GM21526 (cell line): ENCODE measurements around the gene CTCF.
"Not testable (repeated sequence)": the region's sequence is repeated elsewhere in the genome, so short reads cannot be mapped to it uniquely, and the experiment has no call there.

Experiments
- ATAC-seq: cut with Tn5 transposase; IDR thresholded peaks from one replicate; pipeline ENCODE4 v1.9.1; 2021; ENCODE audit warnings: moderate library complexity; ENCODE audit not compliant: unreplicated experiment, low FRiP score

The CTCF gene, protein sequence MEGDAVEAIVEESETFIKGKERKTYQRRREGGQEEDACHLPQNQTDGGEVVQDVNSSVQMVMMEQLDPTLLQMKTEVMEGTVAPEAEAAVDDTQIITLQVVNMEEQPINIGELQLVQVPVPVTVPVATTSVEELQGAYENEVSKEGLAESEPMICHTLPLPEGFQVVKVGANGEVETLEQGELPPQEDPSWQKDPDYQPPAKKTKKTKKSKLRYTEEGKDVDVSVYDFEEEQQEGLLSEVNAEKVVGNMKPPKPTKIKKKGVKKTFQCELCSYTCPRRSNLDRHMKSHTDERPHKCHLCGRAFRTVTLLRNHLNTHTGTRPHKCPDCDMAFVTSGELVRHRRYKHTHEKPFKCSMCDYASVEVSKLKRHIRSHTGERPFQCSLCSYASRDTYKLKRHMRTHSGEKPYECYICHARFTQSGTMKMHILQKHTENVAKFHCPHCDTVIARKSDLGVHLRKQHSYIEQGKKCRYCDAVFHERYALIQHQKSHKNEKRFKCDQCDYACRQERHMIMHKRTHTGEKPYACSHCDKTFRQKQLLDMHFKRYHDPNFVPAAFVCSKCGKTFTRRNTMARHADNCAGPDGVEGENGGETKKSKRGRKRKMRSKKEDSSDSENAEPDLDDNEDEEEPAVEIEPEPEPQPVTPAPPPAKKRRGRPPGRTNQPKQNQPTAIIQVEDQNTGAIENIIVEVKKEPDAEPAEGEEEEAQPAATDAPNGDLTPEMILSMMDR

DNA sequence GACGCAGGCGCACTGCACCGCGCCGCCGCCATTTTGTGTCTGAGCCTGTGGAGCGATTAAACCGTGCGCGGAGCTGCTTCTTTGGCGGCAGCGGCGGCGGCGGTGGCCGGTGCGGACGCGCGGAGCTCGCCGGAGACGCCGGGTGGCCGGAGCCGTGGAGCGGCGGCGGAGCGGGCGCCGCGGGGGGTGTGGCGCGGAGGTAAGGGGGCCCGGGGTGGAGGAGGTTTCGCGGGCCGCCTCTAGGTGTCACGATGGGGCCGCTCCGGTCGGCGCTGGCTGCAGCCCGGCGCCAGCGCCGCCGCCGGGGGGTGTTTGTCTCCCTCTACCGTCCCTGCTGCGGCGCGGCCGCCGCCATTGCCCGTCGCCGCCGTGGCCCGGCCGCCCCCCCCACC is at the start of gene CTCF:
CTCF (plus strand) TSS at position 1 of the 392 bp plus-strand sequence. CDS start 48,307 bp downstream, outside the sequence.
- ATAC-seq: peak; percentile 42

DNA sequence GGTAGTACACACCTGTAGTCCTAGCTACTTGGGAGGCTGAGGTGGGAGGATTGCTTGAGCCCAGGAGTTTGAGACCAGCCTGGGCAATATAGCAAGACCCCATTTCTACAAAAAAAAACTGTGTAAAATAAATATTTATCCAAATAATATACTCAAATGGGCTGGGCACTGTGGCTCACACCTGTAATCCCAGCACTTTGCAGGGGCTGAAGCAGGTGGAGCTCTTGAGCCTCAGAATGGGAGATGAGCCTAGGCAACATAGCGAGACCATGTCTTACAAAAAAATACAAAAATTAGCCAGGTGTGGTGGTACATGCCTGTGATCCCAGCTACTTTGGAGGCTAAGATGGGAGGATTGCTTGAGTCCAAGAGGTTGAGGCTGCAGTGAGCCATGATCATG is 48.4 kb upstream of the CTCF start:
- not testable (repeated sequence) for ATAC-seq

DNA sequence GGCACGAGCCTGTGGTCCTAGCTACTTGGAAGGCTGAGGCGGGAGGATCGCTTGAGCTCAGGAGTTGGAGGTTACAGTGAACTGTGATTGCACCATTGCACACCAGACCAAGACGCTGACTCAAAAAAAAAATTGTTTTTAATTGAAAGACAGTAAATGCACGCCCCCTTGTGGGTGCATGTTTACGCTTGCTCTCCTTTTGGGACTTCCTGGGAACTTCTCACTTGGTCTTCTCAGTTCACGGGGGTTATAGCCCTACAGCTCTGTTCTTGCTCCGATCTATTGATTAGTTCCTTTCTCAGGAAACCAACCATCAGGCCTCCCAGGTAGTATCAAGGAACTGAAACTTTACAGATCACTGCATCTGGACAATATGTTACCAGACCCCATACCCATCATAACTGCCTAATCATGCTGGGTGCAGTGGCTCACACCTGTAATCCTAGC is 47.9 kb upstream of the CTCF start:
- no peak for ATAC-seq

DNA sequence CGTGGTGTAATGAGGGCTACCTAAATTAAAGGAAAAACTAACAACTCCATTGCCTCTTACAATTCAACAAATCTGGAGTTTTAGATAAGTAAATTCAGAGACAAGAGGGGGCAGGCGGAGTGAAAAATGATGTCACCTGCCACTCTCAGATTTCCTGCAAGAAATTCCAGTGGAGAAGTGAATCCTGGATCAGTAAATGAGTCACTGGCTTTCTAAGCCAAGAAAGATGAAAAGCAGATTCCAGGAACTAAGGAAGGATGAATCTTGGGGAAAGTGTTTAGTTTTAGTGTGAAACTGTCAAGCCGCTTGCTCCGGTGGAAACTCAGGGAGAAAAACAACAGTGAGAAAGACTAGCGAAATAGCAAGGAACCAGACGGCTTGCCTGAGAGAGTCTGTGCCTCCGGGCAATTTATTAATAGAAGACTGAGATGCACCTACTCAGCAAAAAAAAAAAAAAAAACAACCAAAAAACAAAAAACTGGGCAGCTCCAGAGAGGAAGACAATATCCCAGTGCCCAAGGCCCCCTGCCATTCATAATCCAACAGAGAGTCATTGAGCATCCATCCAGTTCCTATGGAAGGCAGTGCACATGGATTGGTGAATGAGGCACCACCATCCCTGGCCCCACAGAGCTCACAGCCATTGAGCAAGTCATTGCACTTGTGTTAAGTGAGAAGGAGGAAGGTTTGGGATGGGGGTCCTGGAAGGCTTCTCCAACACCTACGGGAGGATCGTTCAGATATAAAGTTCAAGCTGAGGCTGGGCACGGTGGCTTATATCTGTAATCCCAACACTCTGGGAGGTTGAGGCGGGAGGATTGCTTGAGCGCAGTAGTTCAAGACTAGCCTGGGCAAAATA is 45.8 kb upstream of the CTCF start:
- no peak for ATAC-seq

DNA sequence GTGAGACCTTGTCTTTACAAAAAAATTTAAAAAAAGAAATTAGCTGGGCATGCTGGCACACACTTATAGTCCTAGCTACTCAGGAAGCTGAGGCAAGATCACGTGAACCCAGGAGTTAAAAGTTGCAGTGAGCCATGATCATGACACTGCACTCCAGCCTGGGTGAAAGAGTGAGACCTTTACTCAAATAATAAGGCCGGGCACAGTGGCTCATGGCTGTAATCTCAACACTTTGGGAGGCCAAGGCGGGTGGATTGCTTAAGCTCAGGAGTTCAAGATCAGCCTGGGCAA is 45.2 kb upstream of the CTCF start:
- no peak for ATAC-seq

DNA sequence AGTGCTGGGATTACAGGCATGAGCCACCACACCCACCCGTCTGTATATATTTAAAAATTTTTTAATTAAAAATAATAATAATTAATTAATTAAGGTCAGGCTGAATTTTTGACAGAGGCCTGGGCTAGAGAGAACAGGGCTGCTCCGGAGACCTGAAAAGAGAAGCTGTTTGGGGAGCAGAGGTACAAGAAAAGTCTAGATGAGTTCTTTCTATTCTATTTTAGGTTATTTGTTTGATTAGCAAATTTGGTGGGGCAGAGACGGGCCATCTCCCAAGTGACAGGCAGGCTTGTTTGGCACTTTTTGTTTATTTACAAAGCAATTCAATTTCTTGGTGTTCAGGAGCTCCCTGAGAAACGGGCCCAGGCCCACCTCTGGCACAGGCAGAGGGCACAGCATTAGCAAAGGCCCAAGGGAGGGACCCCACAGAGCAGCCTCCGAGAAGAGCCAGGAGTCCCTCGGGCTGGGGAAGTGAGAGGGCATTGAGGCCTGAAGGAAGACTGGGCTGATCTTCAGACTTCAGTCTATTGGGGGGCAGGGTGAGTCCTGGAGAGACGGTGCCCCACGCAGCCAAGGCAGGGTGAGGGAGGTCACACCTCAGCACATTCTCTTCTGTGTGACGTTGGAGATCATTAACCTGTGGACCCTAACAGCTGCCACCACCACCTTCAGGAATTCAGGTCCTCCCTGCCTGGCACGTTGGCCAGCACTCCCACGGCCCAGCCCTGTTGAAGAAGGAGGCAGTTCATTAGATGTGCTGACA is 44.5 kb upstream of the CTCF start:
- no peak for ATAC-seq

DNA sequence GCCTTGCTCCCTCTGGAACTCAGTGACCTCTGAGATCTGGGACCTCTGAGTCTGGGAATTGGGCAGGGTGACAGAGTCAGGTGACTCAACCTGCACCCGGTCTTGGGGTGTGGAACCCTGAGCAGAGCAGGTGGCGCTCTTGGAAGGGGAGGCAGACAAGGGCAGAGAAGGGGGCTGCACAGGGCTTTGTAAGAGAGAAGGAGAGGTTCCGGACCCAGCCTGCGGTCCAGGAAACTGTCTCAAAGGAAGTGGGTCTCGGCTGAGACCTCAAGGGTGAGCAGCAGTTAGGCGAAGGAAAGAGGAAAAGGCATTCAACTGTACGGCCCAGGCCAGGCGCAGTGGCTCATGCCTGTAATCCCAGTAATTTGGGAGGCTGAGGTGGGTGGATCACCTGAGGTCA is 43.6 kb upstream of the CTCF start:
- ATAC-seq: no peak

DNA sequence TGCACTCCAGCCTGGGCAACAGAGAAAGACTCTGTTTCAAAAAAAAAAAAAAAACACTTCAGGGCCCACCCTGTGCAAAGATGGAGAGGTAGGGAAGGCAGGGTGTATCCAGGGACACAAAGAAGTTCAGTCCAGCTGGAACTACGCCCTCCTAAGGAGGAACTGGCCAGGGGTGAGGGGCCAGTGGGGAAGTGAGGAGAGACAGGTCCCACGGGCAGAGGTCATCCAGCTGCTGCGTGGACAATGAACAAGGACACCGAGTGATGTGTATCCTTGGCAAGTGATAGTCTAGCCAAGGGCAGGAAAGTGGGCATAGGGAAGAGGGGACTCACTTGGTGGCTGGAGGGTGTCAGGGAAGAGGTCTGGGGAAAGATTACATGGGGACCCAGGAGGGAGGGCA is 43.1 kb upstream of the CTCF start:
- no peak for ATAC-seq

DNA sequence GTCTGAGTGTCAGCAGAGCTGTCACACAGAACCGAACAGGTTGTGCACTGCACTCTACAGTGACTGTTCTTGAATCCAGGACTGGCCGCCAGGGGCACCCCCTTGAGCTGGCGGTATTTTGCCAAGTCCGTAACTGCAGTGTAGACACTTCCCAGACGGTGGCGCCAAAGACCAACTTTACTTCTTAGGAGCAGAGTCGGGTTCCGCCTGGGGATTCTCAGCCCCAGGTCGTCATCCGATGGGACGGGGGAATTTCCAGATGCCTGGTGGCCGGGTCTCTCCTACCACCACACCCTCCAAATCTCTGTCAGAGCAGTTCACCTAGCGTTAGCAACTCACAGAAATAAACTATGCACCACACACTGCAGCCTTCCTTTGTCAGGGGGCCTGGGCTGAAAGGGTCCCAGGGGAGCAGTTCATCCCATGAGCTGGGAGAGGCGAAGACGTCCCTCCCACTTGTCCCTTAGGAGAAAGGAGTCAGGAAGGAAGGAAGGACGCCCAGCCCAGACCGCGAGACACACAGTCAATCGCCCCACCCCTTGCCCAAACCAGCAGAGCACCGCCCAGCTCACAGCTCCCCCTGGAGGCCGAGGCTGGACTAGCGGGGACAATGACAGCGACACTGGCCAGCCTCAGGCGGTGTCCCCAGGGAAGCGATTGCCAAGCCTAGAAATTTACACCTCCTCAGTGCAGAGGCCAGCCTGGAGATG is 41.1 kb upstream of the CTCF start:
- ATAC-seq: peak; percentile 62

DNA sequence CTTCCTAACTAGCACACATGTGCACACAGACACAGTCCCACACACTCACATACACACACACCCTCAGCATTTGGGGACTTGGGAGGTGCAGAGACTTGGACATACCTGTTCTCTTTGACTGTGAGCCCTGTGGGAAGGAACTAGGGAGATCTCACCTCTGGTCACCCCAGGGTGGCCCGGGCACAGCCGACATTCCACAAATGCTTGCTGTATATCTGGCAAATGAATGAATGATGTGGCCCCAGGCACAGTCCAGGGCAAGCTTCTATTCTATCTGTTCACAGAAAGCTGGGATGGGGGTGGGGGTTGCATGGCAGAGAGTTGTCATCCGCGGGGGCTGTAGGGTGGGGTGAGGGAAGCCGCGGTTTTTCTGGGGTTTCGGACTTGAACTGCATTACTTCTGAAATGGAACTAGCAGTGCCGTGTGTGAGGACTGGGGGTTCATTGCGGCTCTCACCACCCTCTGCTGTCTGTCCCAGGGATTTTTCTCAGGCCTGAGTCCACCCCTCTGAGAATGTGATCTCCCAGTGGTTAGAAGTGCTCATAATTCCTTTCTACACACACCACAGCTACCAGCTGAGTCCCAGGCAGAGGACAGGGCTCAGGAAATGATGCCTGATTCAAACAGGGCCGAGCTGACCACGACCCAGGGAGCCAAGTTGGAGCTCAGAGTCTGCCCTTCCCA is 37.0 kb upstream of the CTCF start:
- ATAC-seq: no peak

DNA sequence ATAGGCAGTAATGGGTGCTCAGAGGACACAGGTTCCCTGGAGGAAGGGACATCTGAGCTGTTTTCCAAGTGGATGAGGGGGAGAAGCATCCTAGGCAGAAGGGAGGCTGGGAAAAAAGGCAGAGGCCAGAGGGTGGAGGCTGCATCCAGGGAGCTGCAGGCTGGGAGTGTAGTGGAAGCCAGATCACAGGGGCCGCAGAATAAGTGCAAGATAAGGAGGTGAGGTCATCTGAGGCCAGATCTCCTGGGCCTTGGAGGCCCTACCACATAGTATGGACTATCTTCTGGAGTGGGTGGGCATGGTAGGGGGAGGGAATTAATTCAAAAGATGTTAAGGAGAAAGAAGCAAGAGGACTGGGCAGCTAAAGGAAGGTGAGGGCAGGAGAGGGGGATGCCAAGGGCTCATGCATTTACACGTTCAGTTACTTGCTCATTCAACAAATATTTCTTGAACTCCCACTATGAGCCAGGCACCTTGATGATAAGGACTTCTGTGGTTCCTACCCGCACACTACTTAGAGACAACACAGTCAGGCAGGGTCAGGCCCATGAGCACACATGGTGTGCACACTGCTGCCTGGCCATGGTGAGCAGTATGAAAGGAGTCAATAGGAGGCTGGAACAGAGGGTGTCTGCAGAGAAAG is 36.1 kb upstream of the CTCF start:
- no peak for ATAC-seq

DNA sequence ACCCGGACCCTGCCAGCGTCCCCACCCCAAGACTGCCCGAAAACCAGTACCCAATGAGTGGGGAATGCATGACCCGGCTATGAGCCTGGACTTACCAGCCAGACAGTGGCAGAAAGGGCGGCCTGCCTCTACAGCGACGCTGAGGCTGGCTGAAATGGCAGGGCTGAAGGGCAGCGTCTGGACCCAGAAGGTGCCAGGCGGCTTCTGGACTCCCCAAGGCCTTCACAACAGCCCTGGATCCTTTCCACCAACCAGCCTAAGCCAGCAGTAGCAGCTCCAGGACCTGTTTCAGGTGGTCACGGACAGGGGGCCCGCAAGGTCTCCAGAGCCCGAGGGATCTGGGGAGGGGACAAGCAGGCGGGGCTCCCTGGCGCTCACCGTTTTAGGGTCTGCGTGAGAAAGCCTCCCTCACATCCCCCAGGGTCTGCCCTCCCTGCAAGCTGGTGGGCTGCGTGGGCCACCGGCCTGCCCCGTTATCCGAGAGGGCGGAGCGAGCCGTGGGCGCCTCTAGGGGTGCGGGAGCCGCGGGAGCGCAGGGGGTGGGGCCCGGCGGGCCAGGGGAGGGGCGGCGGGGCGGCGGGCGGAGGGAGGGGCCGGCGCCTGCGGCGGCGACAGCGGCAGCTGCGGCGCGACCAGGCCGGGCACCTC is 34.0 kb upstream of the CTCF start, which contains the start of gene RIPOR1:
RIPOR1 (plus strand) TSS at position 608 of the 648 bp plus-strand sequence. CDS start 9,618 bp downstream, outside the sequence.
- no peak for ATAC-seq

DNA sequence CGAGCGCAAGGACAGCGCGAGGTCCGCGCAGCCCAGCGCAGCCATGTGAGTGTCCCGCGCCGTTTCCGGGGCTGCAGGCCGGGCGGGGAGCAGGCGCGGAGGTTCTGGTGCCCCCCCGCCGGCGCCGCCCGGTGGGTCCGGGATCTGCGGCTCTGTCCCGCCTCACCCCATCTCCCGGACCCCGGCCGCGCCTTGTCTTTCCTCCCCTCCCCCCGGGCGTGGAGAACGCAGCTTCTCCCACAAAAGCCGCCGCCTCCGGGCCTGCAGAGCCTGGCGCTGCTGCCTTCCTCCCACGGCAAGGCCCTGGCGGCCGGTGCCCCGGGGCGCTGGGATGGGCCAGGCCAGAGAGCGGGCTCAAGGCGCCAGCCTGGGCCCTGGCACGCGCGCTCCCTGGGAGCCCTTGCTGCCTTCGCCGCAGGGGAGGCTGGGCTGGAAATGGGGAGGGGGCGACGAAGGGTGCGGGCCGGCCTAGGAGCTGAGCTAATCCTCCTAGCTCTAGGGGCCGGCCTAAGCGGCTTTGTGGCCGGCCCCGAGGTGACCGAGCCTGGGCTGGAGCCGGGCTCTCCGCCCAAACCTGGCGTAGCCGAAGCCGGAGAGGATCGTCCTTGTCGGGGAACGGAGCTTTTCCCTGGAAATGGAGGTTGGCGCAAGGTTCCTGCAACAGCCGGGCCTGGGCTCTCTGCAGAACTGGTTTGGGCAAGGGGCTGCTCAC is 33.3 kb upstream of the CTCF start:
- ATAC-seq: no peak

DNA sequence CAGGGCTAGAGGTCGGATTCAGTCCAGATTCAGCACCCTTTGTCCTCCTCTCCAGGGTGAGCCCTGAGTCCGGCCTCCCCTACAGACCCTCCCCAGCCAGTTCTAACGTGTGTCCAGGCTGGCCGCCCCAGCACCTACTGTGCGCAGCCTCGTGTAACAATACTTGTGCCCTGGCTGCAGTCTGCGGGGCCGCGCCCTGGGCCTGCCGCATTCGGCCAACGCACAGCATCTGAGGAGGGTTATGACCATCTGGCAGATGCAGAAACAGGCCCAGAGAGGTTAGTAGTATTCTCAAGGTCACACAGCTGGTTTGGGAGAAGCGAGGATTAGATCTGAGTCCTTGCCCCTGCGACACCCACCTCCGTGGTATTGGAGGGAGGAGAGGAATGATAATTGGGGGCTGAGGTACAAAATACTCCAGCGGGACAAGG is 32.7 kb upstream of the CTCF start:
- ATAC-seq: no peak

DNA sequence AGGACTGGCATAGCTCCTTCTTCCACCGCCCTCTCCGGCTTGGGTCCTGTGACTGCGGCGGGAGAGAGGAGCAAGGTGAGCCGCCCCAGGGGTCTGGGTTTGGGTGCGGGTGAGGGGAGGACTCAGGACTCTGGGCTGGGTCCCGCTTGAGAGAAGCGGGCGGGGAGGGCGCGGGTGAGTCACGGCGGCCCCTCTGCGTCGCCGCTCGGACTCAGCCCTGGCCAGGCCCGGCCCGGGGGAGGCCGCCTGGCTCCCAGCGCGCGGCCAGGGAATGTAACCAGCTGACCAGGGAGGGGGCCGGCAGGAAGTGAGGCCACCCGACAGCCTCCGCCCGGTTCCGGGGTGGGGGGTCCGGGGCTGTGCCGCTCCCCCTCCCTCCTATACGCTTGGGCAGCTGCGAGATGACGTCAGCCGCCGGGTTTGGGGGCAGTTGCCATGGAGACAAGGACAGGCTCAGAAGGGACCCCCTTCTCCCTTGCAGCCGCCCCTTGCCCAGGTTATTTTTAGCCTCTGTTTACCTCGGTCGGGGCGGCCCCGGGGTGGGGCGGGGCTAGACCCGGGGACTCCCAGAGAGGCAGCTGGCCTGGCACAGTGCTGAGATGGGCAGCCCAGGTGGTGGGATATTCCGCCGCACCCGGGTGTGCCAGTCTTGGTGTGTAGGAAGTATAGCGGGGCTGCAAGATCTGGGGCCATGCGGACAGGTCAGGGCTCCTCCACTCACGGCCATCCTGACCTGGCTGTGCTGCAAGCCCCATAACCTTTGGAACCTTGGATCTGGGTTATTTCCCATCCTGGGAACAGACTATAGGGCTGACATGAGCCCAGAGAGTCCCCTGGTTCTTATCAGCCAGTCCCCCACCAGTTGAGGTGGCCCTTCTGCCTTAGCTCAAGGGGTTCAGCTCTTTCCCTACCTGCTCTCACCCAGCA is 32.0 kb upstream of the CTCF start:
- ATAC-seq: no peak

DNA sequence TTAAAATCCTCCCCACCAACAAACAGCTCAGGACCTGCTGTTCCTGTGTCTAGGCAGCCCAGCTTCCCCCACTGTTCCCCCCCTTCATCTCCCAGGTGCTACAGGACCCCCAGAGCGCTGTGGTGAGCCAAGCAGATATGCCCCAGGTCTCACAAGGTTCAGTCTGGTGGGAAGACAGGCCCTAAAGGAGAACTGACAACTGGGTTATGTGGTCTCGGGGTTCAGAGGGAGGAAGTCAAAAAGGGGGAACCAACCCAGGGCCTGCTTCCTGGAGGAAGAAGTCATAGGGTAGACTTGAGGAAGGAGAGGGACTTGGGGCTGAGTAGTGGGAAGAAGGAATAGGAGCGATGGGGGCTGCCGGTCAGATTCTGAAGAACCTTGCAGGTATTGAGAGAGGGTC is 31.1 kb upstream of the CTCF start:
- no peak for ATAC-seq
